Measurements from ENCODE around the gene SMIM29.

The SMIM29 gene

DNA sequence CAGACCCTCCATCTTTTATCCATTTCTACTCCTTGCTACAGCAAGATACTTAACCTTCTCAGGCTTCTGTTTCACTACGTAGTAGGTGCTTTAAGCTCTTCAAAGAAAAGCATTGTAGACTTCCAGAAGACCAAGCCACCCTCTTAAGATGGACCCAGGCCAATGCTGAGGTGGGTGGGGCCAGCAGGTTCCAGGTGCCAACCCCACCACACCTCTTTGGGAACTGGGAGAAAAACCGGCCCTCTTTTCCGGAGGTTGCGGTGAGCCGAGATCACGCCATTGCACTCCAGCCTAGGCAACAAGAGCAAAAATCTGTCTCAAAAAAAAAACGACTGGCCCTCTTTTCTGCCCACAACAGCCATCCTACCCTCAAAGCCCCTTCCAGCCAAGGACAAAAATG lies 22.7 kb downstream of the SMIM29 start:
- DNase-seq (ENCODE audit: low spot score) = no peak

DNA sequence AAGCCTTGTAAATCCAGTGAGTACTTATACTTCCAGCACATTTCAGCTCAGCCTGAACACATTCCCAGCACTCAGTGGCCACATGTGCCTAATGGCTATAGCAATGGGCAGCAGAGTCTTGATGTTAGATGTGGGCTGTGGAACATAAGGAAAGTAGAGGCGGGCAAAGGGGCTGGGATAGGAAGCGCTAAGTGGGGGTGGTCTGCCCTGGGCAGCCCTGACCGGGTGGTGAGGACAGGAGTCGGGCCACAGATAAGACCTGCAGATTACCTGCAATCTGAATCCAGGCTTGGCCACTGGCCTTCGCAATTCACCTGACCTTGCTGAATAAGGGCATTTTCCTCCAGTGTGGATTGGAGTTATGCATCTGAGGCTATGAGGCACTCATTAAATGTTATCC lies 23.3 kb downstream of the SMIM29 start:
- no peak for DNase-seq (ENCODE audit: low spot score)

GRCh38 chr6:34223956-34224940 lies 24.6 kb downstream of the SMIM29 start:
- DNase-seq (ENCODE audit: low spot score) = peak; percentile 89

DNA sequence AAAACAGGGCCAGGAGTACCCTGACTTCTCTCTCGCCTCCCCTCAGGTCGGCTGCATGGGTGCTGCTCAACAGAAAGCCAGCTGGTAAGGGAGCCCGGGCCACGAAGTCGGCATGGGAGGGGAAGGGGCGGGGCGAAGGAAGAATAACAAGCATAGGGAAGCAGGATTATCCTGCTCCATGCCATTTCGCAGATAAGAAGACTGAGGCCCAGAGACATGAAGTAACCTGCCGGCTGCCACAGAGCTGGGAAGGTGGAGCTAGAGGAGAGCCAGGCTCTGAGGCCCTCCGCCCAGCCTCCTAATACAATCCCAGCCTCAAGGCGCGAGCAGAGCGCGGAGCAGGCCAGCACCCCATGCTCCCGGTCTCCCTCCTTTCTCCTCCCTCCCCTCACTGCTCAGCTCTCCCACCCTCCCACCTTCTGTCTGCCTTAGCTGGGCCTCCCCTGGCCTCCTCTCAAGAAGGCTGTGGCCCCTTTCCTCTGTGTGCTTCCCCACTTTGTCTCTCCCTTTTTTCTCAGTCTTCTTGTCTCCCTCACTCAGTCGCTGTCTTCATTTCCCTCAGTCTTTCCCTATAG lies 25.3 kb downstream of the SMIM29 start:
- no peak for DNase-seq (ENCODE audit: low spot score)

GRCh38 chr6:34218691-34219090 lies 30.1 kb downstream of the SMIM29 start:
- no peak for DNase-seq (ENCODE audit: low spot score)

GRCh38 chr6:34213772-34214171 lies 35.0 kb downstream of the SMIM29 start:
- DNase-seq (ENCODE audit: low spot score) = no peak

GRCh38 chr6:34207695-34208443 lies 40.9 kb downstream of the SMIM29 start:
- DNase-seq (ENCODE audit: low spot score) = no peak

DNA sequence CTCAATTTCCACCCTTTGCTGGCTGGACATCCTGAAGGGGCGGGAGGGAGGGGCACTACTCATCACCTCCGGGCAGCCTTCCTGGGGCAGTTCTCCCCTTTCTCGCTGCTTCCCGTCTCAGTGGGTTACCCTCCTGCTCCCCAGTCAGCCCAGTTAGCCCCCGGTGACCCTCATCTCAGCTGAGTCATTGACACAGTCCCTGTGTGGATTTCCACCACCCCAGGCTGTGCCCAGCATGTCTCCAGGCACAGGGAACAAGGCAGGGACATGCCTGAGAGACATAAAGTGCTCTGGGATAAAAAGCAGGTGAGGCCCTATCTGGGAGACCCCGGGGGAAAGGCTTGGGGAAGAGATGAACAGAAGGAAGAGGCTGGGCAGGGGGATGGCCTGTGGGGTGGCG lies 42.1 kb downstream of the SMIM29 start:
- DNase-seq (ENCODE audit: low spot score) = no peak

DNA sequence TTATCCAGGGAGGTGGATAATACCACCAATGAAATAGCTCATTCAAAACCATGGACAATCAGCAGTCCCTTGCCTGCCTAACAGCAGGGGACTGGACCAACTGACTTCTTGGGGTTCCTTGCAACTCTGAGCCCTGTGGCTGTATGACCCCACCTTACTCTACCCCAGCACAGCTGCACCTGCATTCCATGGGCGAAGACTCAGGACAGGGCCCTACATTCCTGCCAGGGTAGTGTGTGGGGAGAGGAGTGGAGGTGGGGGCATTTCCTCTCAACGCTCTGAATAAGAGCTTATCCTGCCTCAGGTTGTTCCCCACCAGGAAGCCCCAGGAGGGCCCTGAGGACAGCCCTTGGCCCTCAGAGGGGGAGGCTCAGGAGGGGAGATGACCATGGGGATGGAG lies 42.9 kb downstream of the SMIM29 start:
- DNase-seq (ENCODE audit: low spot score) = no peak

GRCh38 chr6:34205466-34205865 lies 43.3 kb downstream of the SMIM29 start:
- no peak for DNase-seq (ENCODE audit: low spot score)

- DNase-seq (ENCODE audit: low spot score) = no peak
These were observed 44.1 kb downstream of the SMIM29 start for GRCh38 chr6:34204693-34205092.

DNA sequence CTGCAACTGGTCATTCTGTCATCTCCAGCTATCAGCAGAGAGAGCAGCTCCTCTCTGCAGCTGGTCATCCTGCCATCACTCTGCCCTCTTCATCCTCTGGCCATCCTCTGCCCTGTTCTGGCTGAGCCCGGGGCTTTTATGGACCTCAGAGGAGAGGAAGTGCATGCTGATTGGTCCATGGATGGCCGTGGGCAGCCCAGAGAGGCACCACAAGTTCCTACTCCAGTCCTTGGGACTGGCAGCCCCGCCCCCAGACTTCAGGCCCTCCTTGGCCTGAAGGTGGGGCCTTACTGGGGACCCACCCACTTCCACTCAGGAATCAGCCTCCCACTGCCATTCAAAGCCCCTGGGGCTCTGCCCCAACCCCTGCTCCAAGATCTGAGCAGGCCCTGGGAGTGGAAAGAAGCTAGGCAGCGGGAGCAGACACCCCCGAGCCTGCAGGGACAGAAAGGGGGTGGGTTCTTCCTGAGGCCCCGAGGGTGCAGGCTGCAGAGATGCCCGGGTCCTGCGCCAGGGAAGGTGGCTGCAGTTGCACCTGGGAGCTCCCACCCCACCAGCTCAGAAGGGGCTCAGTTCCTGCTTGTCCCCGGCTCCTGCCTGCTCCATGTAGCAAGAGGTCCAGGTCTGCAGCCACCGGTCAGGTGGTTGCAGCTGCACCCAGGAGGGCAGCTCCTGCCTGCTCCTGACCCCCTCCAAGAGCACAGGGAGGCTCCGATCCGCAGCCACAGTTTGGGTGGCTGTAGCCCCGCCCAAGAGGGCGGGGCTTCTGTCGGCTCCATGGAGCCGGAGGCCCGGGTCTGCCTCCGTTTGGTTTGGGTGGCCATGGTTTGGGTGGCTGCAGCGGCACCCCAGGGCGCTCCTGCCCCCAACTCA lies 46.2 kb downstream of the SMIM29 start:
- no peak for DNase-seq (ENCODE audit: low spot score)

DNA sequence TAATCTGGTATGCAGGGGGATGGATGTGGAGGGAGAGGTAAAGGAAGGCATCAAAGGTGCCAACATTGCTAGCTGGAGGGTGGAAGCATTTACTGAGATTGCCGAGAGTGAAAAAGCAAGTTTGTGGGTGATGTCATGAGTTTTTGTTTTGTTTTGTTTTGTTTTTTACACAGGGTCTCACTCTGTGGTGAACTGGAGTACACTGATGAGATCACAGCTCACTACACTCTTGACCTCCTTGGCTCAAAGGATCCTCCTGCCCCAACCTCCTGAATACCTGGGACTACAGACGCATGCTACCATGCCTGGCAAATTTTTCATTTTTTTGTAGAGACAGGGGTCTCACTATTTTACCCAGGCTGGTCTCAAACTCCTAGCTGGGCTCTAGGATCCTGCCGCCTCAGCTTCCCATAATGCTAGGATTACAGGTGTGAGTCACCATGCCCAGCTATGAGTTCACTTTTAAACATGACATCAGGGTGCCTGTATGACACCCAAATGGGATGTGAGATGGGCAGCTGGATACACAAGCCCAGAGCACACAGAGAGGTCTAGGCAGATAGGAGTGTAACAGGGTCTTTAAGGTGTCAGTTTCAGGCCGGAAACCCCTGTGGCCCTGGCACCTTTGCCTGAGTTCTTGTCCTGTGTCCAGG lies 47.2 kb downstream of the SMIM29 start:
- DNase-seq (ENCODE audit: low spot score) = no peak

- no peak for DNase-seq (ENCODE audit: low spot score)
These were observed 48.4 kb downstream of the SMIM29 start for GRCh38 chr6:34200340-34200971.

DNA sequence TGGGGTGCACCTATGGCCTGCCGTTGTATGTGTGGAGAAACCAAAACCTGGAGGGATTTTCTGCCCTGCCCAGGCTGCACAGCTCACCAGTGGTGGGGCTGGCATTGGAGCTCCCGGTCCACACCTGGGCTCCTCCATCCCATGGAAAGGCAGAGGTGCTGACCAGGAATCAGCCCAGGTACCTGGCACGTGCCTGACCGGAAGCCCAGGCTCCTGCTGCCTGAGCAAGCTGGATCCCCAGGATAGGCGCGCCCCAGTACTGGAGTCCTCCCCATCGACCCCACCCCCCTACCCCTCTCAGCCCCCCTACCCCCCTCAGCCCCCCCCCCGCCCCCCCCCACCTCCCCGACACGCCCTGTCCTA lies 52.0 kb downstream of the SMIM29 start:
- DNase-seq (ENCODE audit: low spot score) = no peak
